ENCODE results near the gene SPTBN1. TPM values are rescaled to one million over a fixed set of nuclear protein-coding genes. Genes with fewer than 3 reads are reported as not detected.
"Not testable (repeated sequence)": the region's sequence is repeated elsewhere in the genome, so short reads cannot be mapped to it uniquely, and the experiment has no call there.

SPTBN1 gene
- total RNA-seq, 2 experiments from 2014 or later = 171 to 184 TPM

DNA sequence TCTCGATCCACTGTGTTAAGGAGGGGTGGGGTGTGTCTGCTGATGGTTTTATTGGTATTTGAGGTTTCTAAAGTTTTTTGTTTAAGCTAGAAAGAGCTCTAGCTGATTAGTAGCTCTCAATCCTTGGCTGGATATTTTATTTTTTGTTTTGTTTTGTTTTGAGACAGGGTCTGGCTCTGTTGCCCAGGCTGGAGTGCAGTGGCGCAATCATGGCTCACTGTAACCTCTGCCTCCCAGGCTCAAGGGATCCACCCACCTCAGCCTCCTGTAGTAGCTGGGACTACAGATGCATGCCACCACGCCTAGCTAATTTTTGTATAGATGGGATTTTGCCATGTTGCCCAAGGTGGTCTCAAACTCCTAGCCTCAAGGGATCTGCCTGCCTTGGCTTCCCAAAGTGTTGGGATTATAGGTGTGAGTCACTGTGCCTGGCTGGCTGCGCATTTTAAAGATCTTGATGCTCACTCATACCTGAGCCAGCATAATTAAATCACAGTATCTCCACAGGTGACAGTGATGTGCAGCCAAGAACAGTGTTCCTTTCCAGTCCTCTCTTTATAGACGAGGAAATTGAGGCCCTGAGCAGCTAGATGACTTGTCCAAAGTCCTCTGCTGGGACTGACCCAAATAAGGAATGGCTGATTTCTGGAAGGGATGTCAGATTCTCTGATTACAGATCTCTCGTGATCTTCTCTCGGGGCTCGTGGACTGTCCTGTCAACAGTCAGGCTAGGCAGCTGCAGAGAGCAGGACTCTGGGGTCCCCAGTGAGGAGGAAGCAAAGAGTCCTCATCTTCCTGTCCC, 44.5 kb downstream of the SPTBN1 start:
- no peak overlapping the region for H3K4me3 Mint-ChIP-seq
- ChIA-PET POLR2A (no interaction called here), CTCF (interaction anchor here (1.1 kb wide), 1 partner anchor 398 kb away, joined by 6 read pairs; no protein-coding TSS in a partner anchor)
- peaks cover 2% of the 10 kb centered on the region for H3K4me1 Mint-ChIP-seq
- no peaks in the 10 kb centered on the region for H3K36me3 Mint-ChIP-seq (ENCODE audit: low read depth)
- no peak overlapping the region for H3K27ac Mint-ChIP-seq
- no peak for DNase-seq
- H3K27me3 Mint-ChIP-seq = peaks cover 9% of the 10 kb centered on the region
- no peaks in the 10 kb centered on the region for H3K9me3 Mint-ChIP-seq

DNA sequence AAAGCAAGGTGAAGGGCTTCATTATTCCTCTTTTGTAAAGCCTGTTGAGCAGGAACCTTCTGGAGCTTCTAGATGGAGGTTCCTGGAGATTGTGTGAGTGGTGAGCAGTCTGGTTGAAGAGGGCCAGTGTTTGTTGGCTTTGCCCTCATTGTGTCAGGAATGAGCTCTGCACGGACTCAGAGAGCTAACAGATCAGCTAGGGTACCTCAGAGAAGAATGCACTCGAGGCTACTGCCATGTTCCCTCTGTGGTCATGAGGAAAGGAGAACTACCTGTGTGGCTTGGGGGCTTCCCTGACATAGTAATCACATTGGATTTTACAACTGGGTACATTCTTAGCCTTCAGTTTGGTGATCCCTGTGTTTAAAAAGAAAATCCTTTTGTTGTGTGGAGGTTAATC, 46.6 kb downstream of the SPTBN1 start:
- CTCF ChIA-PET = no interaction called here
- no peak for DNase-seq
- Mint-ChIP-seq H3K9me3 (no peaks in the 10 kb centered on the region), H3K27ac (no peak overlapping the region), H3K27me3 (no peaks in the 10 kb centered on the region), H3K4me1 (no peaks in the 10 kb centered on the region), H3K36me3 (ENCODE audit: low read depth) (no peaks in the 10 kb centered on the region), H3K4me3 (no peak overlapping the region)
- POLR2A ChIA-PET = no interaction called here

DNA sequence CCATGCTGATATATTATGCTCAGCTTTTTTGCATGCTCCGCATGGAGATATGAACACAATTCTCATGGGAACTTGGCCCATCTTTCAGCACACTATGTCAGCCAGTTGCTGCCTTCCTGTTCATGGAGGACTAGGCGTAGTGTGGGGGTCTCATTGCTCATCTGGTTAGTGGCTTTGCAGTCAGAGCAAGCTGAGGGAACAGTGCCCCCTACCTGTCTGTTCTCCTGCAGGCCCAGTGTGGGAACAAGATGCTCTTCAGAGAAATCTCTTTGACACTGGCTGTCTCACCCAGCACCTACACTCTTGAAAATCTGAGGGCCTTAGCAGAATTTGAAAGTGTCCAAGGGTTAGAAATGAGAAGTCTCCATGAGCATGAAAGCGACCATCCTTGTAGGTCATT, 47.1 kb downstream of the SPTBN1 start:
- ChIA-PET CTCF (interaction anchor here (1.1 kb wide), 1 partner anchor 162 kb away, joined by 3 read pairs; no protein-coding TSS in a partner anchor), POLR2A (no interaction called here)
- H3K27ac Mint-ChIP-seq = no peak overlapping the region

DNA sequence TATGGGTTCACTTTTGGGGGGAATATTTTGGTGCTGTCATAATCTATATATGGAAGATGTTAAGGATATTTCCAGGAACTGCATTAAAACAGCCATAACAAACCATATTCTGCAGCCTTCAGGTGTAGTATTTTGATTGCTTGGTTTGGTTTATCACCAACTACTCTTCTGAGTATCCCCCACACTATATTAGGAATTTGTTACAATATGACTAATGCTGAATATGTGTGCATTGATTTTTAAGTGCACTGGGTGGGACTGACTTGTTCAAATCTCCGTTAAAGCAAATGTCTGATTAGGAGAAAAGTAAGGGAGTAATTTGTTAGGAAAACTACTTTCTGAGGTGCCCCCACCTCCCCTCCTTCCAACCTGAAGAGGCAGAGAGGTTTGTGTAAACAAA, 47.7 kb downstream of the SPTBN1 start:
- POLR2A ChIA-PET = no interaction called here
- Mint-ChIP-seq H3K4me3 (no peak overlapping the region), H3K36me3 (ENCODE audit: low read depth) (no peaks in the 10 kb centered on the region), H3K27ac (no peak overlapping the region), H3K9me3 (no peaks in the 10 kb centered on the region), H3K4me1 (no peaks in the 10 kb centered on the region), H3K27me3 (no peaks in the 10 kb centered on the region)
- DNase-seq = no peak
- CTCF ChIA-PET = interaction anchor here (1.1 kb wide), 1 partner anchor 161 kb away, joined by 3 read pairs; no protein-coding TSS in a partner anchor

More for the DNA sequence above, 47.1 kb downstream of the SPTBN1 start:
- peak; percentile 34 for DNase-seq
- Mint-ChIP-seq H3K4me3 (no peak overlapping the region), H3K9me3 (no peaks in the 10 kb centered on the region), H3K4me1 (no peaks in the 10 kb centered on the region), H3K36me3 (ENCODE audit: low read depth) (no peaks in the 10 kb centered on the region), H3K27me3 (no peaks in the 10 kb centered on the region)

DNA sequence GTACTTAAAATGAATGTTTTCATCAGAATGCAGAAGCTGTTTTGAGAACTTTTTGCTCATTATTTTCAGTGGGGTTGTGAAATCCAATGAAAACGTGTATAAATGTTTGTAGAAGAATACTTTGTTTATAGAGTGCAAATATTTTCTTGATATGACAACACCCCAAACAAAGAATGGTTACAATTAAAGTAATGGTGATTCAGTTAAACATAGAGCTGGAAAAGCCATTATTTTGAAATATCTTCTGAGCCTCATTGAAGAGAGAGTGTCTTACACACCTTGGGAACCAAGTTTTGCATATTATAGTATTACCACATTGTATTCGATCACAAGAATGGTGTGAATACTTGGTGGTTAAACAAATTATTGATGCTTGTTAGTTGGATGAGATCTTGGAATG, 48.7 kb downstream of the SPTBN1 start:
- ChIA-PET CTCF (interaction anchor here (0.7 kb wide), 1 partner anchor 199 kb away, joined by 3 read pairs; no protein-coding TSS in a partner anchor), POLR2A (no interaction called here)

DNA sequence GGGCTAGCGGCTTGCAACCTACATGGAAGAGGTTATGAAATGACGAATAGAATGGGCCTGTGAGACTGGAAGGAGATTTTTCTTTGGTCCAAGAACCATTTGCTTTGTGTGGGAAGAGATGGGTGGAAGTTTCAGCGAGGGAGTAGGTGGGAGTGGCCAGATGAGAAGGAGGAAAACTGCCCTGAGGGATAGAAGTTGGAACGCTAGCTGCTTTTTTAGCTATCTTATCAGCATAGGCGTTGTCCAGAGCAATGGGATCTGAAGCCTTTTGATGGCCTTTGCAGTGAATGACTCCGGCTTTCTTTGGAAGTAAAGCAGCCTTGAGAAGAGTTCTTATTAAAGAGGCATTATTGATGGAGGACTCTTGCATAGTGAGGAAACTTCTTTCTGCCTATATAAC, 52.4 kb downstream of the SPTBN1 start:
- POLR2A ChIA-PET = no interaction called here
- Mint-ChIP-seq H3K36me3 (ENCODE audit: low read depth) (no peaks in the 10 kb centered on the region), H3K9me3 (no peaks in the 10 kb centered on the region), H3K27ac (no peak overlapping the region), H3K4me1 (peaks cover 5% of the 10 kb centered on the region), H3K27me3 (no peaks in the 10 kb centered on the region), H3K4me3 (no peak overlapping the region)
- DNase-seq = no peak
- CTCF ChIA-PET = interaction anchor here (1.1 kb wide), 1 partner anchor 401 kb away, joined by 3 read pairs; no protein-coding TSS in a partner anchor

More for the DNA sequence above, 48.7 kb downstream of the SPTBN1 start:
- no peak overlapping the region for H3K27ac Mint-ChIP-seq
- H3K27me3 Mint-ChIP-seq = no peaks in the 10 kb centered on the region
- DNase-seq = no peak
- H3K9me3 Mint-ChIP-seq = no peaks in the 10 kb centered on the region
- no peak overlapping the region for H3K4me3 Mint-ChIP-seq
- H3K4me1 Mint-ChIP-seq = no peaks in the 10 kb centered on the region
- no peaks in the 10 kb centered on the region for H3K36me3 Mint-ChIP-seq (ENCODE audit: low read depth)

DNA sequence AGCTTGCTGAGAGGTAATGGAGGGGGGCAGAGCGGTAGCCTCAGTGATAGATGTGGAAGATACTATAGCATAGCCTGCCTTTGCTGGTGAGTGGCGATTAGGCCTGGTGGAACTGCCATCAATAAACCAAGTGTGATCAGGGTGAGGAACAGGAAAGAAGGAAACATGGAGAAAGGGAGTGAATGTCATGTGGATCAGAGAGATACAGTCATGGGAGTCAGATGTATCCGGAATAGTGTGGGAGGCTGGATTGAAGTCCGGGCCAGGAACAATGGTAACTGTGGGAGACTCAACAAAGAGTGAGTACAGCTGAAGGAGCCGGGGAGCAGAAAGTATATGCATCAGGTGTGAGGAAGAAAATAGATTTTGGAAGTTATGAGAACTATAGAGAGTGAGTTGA, 52.9 kb downstream of the SPTBN1 start:
- POLR2A ChIA-PET; DNase-seq; CTCF ChIA-PET; H3K36me3 Mint-ChIP-seq (ENCODE audit: low read depth); H3K4me1 Mint-ChIP-seq; H3K9me3 Mint-ChIP-seq; H3K27ac Mint-ChIP-seq; H3K4me3 Mint-ChIP-seq; H3K27me3 Mint-ChIP-seq: not testable (repeated sequence)

DNA sequence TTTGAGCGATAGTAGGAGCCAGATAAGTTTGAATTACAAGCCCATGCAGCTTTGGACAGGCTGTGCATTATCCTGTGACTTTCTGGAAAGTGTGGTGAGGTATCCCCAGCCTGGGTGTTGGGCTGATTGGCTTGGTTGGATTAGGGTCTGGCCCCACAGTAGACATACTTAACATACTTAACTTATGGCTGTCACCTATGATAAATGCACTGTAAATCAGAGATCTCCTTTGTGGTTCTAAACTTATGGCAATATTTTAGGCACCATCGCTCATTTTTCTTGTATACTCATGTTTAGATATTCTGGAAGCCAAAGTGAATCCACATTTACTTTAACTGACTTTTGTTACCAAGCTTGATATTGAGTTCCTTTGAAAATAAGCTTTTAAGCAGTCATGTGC, 54.8 kb downstream of the SPTBN1 start:
- Mint-ChIP-seq H3K36me3 (ENCODE audit: low read depth) (no peaks in the 10 kb centered on the region), H3K27ac (no peak overlapping the region), H3K4me1 (peaks cover 5% of the 10 kb centered on the region), H3K9me3 (no peaks in the 10 kb centered on the region), H3K27me3 (peaks cover 2% of the 10 kb centered on the region), H3K4me3 (no peak overlapping the region)
- POLR2A ChIA-PET = no interaction called here
- DNase-seq = no peak
- CTCF ChIA-PET = interaction anchor here (1.4 kb wide), 1 partner anchor 155 kb away, joined by 3 read pairs; no protein-coding TSS in a partner anchor

DNA sequence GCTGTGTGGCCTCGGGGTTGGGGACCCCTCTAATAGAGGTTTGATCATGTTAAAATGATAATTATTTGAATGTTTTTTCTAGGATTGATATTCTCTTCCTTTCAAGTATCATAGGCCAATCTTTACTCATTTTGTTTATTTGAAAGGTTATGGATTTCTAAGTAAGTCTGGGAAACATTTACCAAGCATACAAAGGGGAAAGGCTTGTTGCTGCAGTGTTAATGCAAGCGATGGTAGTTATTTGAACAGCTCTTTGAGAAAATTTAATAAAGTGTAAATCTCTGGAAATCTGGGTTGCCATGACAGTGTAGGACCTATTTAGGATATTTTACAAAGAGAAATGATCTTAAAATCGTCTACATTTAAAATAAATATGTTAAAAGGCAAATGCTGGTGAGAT, 56.1 kb downstream of the SPTBN1 start:
- no peak for DNase-seq
- Mint-ChIP-seq H3K4me1 (peaks cover 5% of the 10 kb centered on the region), H3K9me3 (no peaks in the 10 kb centered on the region), H3K36me3 (ENCODE audit: low read depth) (no peaks in the 10 kb centered on the region), H3K27ac (no peak overlapping the region), H3K27me3 (peaks cover 2% of the 10 kb centered on the region), H3K4me3 (no peak overlapping the region)
- ChIA-PET POLR2A (no interaction called here), CTCF (no interaction called here)

DNA sequence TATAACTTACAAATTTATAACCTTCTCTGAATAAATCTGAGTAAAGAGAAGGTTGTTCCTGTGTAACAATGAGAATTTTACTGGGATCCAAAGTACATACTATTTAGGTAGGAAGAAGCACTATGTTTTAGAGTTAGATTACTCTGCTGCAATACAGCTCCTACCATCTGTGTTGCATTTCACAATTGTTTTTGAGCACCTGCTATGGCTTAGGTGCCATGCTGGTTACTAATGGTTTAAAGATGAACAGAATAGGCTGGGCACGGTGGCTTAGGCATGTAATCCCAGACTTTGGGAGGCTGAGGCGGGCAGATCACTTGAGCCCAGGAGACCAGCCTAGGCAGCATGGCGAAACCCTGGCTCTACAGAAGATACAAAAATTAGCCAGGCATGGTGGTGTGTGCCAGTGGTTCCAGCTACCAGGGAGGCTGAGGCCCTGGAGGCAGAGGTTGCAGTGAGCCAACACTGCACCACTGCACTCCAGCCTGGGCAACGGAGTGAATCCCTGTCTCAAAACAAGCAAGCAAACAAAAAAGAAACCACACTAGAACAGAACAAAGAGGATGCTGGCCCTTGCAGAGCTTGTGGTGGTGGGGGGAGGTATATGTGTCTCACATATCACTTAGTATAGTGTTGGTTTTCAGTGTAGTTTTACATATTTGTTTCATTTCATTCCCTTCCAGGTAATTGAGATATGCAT, 56.7 kb downstream of the SPTBN1 start:
- H3K4me3 Mint-ChIP-seq = no peak overlapping the region
- POLR2A ChIA-PET = no interaction called here
- CTCF ChIA-PET = interaction anchor here (0.5 kb wide), 1 partner anchor 785 kb away, joined by 3 read pairs; no protein-coding TSS in a partner anchor
- no peak for DNase-seq
- no peaks in the 10 kb centered on the region for H3K9me3 Mint-ChIP-seq
- H3K27ac Mint-ChIP-seq = no peak overlapping the region
- no peaks in the 10 kb centered on the region for H3K36me3 Mint-ChIP-seq (ENCODE audit: low read depth)
- H3K4me1 Mint-ChIP-seq = peaks cover 5% of the 10 kb centered on the region
- peaks cover 2% of the 10 kb centered on the region for H3K27me3 Mint-ChIP-seq

DNA sequence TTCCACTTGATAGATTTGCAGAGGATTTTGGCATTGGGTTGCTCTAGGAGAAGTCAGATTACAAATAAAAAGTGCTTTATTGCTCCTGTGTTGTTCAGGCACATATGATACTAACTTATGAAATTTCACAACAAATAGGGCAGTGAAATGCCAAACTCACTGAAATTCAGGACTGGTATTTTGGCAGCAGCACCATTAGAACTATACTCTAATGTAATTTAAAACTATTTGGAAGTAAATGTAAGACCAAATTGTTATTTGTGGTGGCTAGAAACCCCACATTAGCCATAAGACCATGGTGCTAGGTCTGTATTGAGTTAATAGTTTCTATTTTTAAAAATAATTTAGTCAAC, 57.2 kb downstream of the SPTBN1 start:
- POLR2A ChIA-PET = no interaction called here
- no peaks in the 10 kb centered on the region for H3K9me3 Mint-ChIP-seq
- CTCF ChIA-PET = interaction anchor here (0.5 kb wide), 1 partner anchor 786 kb away, joined by 3 read pairs; no protein-coding TSS in a partner anchor

DNA sequence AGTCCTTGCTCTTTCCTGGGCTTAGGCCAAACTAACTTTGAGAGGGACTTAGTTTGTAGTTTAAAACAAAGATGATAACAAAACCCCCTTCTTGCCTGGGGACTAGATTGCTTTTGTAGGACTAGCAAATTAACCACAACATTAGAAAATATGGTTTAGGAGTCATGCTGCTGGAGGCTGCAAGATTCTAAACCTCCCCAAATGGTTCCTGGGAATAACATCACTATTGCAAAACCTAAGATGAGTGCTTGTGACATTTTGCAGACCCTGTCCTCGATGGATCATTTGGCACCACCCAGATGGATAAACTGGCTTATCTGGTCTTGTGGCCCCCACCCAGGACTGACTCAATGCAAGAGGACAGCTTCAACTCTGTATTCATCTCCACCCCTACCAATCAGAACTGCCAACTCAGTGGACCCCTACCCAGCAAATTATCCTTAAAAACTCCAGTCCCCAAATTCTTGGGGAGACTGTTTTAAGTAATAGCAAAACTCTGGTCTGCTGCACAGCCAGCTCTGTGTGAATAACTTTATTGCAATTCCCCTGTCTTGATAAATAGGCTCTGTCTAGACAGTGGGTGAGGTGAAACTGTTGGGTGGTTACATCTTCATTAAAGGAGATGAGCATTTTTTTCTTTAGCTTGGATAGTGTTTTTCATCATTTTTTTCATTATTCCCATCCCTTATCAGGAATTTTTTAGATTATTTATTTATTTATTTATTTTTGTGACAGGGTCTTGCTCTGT, 58.9 kb downstream of the SPTBN1 start:
- Mint-ChIP-seq H3K9me3 (no peaks in the 10 kb centered on the region), H3K27ac (no peak overlapping the region), H3K4me1 (peaks cover 5% of the 10 kb centered on the region), H3K27me3 (peaks cover 5% of the 10 kb centered on the region), H3K4me3 (no peak overlapping the region), H3K36me3 (ENCODE audit: low read depth) (no peaks in the 10 kb centered on the region)
- ChIA-PET POLR2A (no interaction called here), CTCF (no interaction called here)
- DNase-seq = no peak

More for the DNA sequence above, 57.2 kb downstream of the SPTBN1 start:
- H3K4me3 Mint-ChIP-seq = no peak overlapping the region
- H3K27me3 Mint-ChIP-seq = peaks cover 2% of the 10 kb centered on the region
- H3K4me1 Mint-ChIP-seq = peaks cover 5% of the 10 kb centered on the region
- no peaks in the 10 kb centered on the region for H3K36me3 Mint-ChIP-seq (ENCODE audit: low read depth)
- DNase-seq = no peak
- H3K27ac Mint-ChIP-seq = no peak overlapping the region

DNA sequence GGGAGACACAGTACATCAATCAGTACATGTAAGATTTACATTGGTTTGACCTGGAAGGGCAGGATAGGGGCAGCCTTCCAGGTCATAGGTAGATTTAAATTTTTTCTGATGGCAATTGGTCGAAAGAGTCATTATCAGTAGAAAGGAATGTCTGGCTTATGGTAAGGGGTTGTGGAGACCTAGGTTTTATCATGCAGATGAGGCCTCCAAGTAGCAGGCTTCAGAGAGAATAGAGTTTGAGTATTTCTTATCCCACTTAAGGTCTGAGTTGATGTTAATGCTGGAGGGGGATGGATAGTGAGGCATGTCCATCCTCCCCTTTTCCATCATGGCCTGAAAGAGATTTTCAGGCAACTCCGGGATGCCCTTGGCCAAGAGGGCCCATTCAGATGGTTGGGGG, 60.7 kb downstream of the SPTBN1 start:
- POLR2A ChIA-PET = no interaction called here

More for the DNA sequence above, 60.7 kb downstream of the SPTBN1 start:
- peaks cover 11% of the 10 kb centered on the region for H3K27me3 Mint-ChIP-seq
- H3K9me3 Mint-ChIP-seq = no peaks in the 10 kb centered on the region
- no peaks in the 10 kb centered on the region for H3K36me3 Mint-ChIP-seq (ENCODE audit: low read depth)
- H3K4me3 Mint-ChIP-seq = no peak overlapping the region
- no peak for DNase-seq
- CTCF ChIA-PET = interaction anchor here (0.6 kb wide), 1 partner anchor 262 kb away, joined by 4 read pairs; no protein-coding TSS in a partner anchor
- peaks cover 5% of the 10 kb centered on the region for H3K4me1 Mint-ChIP-seq
- H3K27ac Mint-ChIP-seq = no peak overlapping the region
